Stimulated activated CD4-positive, alpha-beta T cell treated with anti-CD3 and anti-CD28 coated beads, Interleukin-4, amount 100 ng/mL, for 1 hour (primary cell): ENCODE measurements around the gene PRRC1.

Experiments used
- DNase-seq: peaks from one replicate; pipeline ENCODE4 v3.0.0-alpha.2; 2020

PRRC1 gene

GRCh38 chr5:127582773-127583370, 65.4 kb downstream of the PRRC1 start:
- no peak for DNase-seq

DNA sequence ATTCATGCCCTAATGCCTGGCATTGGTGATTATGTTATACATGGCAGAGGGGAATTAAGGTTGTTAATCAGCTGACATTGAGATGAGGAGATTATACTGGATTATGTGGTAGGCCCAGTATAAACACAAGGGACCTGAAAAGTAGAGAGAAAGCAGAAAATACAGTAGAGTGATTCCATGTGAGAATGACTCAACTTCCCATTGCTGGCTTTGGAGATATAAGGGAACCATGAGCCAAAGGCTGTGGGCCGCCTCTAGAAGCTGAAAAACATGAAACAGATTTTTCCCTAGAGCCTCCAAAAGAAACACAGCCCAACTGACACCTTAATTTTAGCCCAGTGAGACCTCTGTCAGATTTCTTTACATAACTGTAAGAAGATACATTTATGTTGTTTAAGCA, 66.4 kb downstream of the PRRC1 start:
- DNase-seq, result no peak

- no peak for DNase-seq
Measured at GRCh38 chr5:127585661-127586060, 68.2 kb downstream of the PRRC1 start.

DNA sequence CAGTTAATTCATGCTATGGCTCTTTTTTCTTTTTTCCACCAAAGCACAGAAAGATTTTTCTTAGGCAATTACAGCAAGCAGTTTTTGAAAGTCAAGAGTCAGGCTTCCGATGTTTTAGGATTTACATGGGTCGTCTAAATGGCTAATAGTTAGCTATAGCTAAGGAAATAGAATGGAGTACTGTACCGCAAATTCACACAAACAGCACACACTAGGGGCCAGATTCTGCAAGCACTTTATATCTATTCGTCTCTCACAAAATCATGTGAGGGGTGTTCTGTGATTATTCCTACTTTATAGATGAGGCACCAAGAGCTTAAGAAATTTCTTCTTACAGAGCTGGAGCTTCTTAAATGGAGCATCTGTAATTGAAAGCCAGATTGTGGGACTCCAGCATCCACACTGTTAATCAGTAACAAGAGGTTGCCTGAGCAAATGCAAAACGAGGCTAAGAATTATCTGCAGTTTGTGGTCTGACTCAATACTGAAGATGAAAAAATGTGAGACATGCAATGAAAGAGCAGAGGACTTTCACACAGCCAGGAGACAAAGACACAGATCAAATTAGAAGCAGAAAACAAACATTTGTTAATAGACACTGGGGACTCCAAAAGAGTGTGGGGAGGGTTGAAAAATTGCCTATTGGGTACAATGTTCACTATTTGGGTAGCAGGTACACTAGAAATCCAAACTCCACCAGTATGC, 68.8 kb downstream of the PRRC1 start:
- no peak for DNase-seq

- no peak for DNase-seq
Measured at GRCh38 chr5:127586811-127587210, 69.4 kb downstream of the PRRC1 start.

DNA sequence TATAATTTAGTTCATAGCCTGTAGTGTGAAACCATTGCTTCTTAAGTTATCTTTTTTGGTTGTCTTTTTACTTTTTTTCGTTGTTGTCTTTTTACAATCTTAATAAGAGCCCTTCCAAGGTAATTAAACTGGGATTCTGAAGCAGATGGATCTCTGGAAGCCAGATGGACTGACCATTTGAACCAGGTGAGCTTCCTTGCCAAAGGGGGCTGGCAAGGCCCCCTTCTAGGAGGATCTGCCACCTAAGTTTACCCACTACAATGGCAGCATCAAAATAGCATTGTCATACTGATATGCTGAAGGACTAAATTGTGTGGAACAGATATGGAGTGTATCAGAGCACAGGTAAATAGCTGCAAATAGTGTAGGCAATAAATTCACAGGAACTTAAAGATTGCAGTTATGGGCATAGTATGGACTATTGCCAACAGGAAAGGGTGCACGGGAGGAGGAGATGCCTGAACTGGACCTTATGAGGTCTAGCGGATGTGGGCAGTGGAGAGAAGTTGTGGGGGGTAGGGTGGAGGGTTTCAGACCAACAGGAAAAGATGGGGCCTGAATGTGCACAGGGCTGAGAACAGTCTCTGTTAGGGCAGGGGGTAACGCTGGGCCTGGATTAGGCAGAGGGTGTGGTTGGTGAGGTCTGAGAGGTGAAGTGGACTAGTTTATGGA, 69.9 kb downstream of the PRRC1 start:
- DNase-seq, result no peak

GRCh38 chr5:127588368-127588767, 70.9 kb downstream of the PRRC1 start:
- DNase-seq, result no peak

DNA sequence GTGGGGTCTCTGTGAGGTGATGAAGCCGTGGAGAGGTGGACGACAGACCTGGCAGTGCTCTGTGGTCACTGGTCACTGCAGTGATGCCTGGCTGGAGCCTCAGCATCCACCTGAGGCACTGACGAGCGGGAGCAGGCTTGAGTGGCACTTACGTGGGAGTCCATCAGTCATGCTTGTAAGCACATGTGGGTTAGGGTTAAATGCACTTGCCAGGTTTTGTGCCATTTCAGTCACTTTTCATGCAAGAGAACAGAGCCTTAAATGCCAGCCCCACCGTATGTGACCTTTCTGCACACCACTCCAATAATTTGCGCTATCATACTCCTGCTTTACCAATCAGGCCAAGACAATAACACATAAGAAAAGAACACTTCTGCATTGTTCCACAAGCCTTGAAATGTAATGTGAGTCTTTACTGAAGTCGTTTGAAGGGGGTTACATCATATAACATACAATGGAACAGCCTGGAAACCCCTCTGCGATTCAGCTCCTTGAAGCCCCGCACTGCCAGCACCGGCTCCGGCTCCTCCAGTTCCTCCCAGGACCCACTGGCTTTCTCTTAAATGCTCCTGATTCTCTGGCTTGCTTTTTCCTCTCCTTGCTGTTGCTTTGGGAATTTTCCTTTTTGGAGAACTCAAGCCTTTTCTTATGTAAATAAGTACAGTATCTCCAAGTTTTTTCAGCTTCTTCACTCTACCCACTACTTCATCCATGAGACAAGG, 72.0 kb downstream of the PRRC1 start:
- DNase-seq, result no peak

DNA sequence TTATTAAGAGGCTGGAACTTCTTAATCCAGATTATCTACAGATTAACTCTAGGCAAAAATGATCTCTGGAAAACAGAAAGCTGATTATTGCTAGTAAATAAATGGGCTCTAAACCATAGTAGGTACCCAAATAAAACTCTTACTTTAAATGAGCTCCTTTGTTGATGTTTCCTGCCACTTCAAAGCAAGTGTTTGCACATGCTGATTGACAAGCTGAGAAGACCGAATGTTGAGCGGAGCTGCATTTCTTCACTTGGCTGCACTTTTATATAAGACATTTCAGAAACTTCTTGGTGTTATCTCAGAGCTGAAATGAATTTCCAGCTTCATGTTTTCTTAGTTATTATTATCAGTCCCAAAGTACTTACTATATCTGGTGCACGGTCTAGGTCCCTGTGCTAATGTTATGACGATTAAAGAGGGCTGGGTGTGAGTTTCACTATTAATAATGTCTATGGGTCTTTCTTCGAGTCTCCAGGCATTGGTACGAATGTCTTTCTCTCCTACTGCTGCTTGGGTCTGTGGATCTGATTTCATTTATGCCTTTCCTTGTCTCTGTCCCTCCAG, 72.8 kb downstream of the PRRC1 start:
- DNase-seq, result no peak

DNA sequence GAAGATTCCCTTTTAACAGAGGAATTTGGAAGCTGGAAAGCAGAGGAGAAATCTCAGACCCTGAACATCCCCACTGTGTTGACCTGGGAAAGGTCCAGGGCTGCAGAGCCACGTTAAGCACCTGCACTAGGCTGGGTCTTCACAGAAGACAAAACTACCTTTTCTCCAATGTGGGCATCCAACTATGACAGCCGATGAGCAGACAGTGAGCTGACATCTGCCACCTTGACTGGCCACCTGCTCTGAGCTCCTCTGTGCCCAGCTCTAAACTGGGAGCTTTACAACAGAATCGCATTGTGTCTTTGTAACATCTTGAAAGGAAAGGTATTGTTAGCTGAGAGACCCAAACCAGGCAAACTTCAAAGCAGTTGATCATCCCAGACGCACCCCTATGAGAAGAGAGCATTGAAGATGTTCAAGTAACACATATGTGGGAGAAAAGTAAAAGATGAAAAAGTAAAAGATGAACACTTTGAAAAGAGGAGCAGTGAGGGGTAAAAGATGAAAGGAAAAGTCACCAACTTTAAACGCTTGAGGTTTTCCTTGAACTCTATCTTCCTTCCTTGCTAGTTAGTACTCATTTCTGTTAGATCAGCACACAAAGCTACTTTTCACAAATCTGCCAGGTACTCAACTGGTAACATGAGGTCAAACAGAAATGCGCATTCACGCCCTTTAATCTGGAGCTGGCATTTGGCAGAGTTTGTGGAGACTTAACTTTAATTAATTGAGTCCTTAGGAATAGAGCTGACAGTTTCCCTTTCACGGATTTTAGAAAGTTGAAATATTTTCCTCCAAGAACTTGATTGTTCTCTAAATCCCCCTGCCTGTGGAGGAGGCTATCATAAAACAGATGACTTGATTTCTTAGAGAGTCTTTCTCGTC, 78.3 kb downstream of the PRRC1 start:
- DNase-seq, result no peak

DNA sequence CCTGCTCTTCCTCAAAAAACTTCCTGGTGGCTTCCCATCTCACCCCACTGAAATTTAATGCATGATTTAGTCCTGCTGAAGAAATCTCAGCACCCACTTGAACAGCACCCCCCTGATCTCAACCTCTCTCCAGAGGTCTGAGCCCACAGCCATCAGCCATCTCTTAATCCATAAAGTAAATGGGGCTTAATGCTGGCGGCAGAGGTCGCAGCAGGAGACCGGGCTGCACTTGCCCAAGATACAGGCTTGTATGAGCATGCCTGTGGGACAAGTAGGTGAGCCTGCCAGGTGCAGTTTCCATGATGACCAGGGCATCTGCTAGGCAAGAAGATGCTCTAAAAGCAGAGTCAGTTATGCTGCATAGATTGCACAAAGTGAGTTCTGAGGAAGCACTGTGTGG, 79.1 kb downstream of the PRRC1 start:
- DNase-seq, result no peak

- no peak for DNase-seq
Measured at GRCh38 chr5:127599320-127599719, 81.9 kb downstream of the PRRC1 start.

DNA sequence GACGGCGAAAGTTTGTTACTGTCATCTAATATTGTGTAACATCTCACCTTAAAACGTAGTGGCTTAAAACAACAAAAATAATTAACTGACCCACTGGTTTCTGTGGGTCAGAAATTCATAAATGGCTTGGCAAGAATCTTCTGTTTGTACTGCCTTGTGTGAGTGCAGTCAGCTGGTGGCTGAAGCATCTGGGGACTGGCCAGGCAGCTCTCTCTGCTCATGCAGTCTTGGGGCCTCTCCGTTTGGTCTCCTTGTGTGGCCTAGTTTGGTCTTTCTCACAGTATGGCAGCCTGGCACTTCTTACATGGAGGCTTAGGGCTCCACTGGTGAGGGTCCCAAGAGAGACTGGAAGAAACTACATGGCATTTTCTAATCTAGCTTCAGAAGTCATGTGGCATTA, 82.4 kb downstream of the PRRC1 start:
- no peak for DNase-seq

DNA sequence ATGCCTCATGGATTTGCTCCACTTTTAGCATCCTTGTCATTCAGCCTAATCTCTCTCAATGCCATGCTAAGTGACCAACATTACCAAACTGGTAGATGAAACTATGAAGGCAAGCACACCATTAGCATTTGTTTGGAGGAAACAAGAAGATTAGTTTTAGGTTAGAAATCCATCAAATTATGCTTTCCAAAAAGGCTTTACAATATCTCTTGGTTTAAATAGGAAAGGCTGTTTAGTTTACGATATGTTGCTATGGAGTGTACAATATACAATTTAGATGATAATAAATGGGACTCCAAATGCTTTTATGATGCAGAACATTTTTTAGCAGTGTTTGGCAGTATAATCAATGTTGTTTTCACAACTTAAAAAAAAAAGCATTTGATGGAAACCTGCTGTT, 83.7 kb downstream of the PRRC1 start:
- no peak for DNase-seq

GRCh38 chr5:127601601-127602000, 84.2 kb downstream of the PRRC1 start:
- no peak for DNase-seq

DNA sequence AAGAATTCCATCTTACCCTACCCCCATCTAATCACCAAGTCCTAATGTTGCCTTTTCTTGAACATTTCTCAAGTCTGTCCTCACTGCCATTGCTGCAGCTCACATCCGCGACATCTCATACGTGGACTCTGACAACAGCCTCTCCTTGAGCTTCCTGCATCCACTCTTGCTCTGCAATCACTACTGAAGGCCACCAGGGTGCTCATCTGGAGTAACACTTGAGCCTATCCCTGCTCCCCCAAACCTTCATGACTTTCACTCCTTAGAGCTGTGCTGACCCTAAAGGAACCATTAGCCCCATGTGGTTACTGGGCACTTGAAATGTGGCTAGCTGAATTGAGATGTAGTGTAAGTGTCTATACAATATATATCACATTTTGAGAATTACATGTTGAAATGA, 85.0 kb downstream of the PRRC1 start:
- DNase-seq, result no peak

- DNase-seq, result no peak
Measured at GRCh38 chr5:127602896-127603844, 85.7 kb downstream of the PRRC1 start.
